Cardiac septum (tissue), 1 donor: ENCODE data around the gene C16orf82. TPM values are rescaled to one million over a fixed set of nuclear protein-coding genes. Genes with fewer than 3 reads are reported as not detected.

ENCODE experiments used
- DNase-seq: peaks from one replicate; pipeline ENCODE4 v3.0.0-alpha.2; 2020; ENCODE audit warnings: low spot score
- intact Hi-C: fragments of 100-400 bp; cut with DNase I; formaldehyde crosslinking; loops from one replicate; pipeline ENCODE4 v1.14.0; 2022
- total RNA-seq: library from RNA; stranded (reverse); fragmentation: NEBNext Ultra II Directional; extraction: Animal tissue kit (Norgen Biotek cat#: 25700); gene quantifications from one replicate; pipeline ENCODE4 v1.2.1, GENCODE V29; 2021
- donor health status: DM: no; HTN: no; CAD: no.

C16orf82 gene
- total RNA-seq, 1 donor from 2014 or later = not detected

DNA sequence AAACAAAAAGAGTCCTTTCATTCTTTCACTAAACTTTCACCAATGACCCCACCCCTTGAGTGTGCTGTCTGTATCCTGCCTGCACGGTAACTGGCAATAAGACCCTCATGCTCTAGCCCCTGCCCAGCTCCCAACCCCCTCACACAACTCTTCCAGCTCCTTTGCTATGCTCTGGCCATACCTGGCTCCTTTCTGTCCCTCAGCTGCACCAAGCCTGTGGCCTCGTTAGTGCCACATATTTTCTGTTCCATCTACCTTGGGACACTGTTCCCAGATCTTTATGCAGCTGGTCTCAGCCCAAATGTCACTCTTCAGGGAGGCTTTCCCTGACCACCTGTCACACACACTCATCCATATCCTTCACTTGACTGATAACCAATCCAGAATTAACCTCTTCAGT, 47.3 kb downstream of the C16orf82 start:
- intact Hi-C loops = no loop called here
- DNase-seq = no peak

DNA sequence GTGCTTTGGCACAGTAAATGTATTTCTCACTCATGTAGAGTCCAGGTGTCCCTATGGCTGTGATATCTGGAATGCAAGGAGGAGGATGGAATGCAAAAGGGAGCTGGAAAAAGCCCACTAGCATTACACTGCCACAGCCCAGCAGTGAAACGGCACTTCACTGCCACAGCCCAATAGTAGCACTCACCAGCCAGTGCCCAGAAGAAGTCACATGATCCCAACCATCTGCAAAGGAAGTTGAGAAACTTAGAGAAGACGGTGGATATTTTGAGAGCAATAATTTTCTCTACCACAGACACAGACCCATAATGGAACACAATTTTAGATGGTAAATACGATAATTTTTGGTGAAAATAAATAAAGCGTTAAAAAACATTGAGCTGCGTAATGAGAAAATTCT, 51.8 kb downstream of the C16orf82 start:
- no peak for DNase-seq
- intact Hi-C loops = no loop called here

Other genes starting within 250 kb of the C16orf82 start
- gene KDM8, start 136.6 kb downstream of the C16orf82 start, total RNA-seq = 3.0 TPM
- gene NSMCE1, start 201.8 kb downstream of the C16orf82 start, total RNA-seq = 27.2 TPM
- gene IL4R, start 247.0 kb downstream of the C16orf82 start, total RNA-seq = 22.0 TPM